Mammary epithelial cell (primary cell): ENCODE results near the gene HNRNPA2B1.

Experiments
- CTCF ChIP-seq, 2 donors: IDR thresholded peaks in 1 of 2; conservative IDR thresholded peaks in 1 of 2; 2 replicates each; pipeline ENCODE4 v1.5.1; 2011 to 2012; ENCODE audit warnings: inconsistent platforms in 2 of 2, low read length in 2 of 2, mild to moderate bottlenecking in 2 of 2, control low read depth in 1 of 2, low read depth in 1 of 2; ENCODE audit not compliant: insufficient read depth in 1 of 2; ENCODE audit errors: extremely low read depth in 1 of 2
- EZH2 ChIP-seq: IDR thresholded peaks from 2 replicates; pipeline ENCODE4 v1.6.1; 2012; ENCODE audit warnings: low read length, inconsistent platforms, borderline replicate concordance

GRCh38 chr7:26151096-26151495, 49.5 kb downstream of the HNRNPA2B1 start:
- TF ChIP-seq CTCF (conservative IDR thresholded peaks at IDR 0.05 in 1 of 2, IDR thresholded peaks at IDR 0.05 in 1 of 2; ENCODE audit: extremely low read depth in 1 of 2, insufficient read depth in 1 of 2, low read depth in 1 of 2, low read length in 2 of 2) (no peak), EZH2 (no peak)
